CD4-positive, alpha-beta T cell treated with Interleukin-21 for 1 hour (primary cell): ENCODE measurements around the gene OXT.
"Not testable (repeated sequence)": the region's sequence is repeated elsewhere in the genome, so short reads cannot be mapped to it uniquely, and the experiment has no call there.

Experiments used
- DNase-seq: peaks from one replicate; pipeline ENCODE4 v3.0.0-alpha.2; 2020

OXT gene

GRCh38 chr20:3051385-3052019, 19.9 kb upstream of the OXT start:
- DNase-seq: no peak

GRCh38 chr20:3059489-3059888, 11.9 kb upstream of the OXT start:
- DNase-seq: no peak

- not testable (repeated sequence) for DNase-seq
Measured at GRCh38 chr20:3064119-3064518, 7.3 kb upstream of the OXT start.

- no peak for DNase-seq
Measured at GRCh38 chr20:3067139-3068014, 4.0 kb upstream of the OXT start.

- no peak for DNase-seq
Measured at GRCh38 chr20:3068075-3068474, 3.3 kb upstream of the OXT start.

- DNase-seq: peak; percentile 36
Measured at GRCh38 chr20:3068986-3069900, 2.2 kb upstream of the OXT start.

GRCh38 chr20:3070725-3071124, 695 bp upstream of the OXT start:
- no peak for DNase-seq

- DNase-seq: no peak
Measured at GRCh38 chr20:3071266-3071609, 182 bp upstream of the OXT start.

- DNase-seq: no peak
Measured at GRCh38 chr20:3072530-3073250, 1.3 kb downstream of the OXT start.

GRCh38 chr20:3073251-3073643, 1.8 kb downstream of the OXT start:
- not testable (repeated sequence) for DNase-seq

- no peak for DNase-seq
Measured at GRCh38 chr20:3074812-3075211, 3.4 kb downstream of the OXT start.

- DNase-seq: not testable (repeated sequence)
Measured at GRCh38 chr20:3075315-3075714, 3.9 kb downstream of the OXT start.

GRCh38 chr20:3077618-3078134, 6.3 kb downstream of the OXT start:
- DNase-seq: no peak

- DNase-seq: no peak
Measured at GRCh38 chr20:3080939-3081388, 9.5 kb downstream of the OXT start.

- DNase-seq: no peak
Measured at GRCh38 chr20:3081641-3082040, 10.2 kb downstream of the OXT start.

GRCh38 chr20:3082306-3082951, 11.0 kb downstream of the OXT start:
- DNase-seq: no peak

GRCh38 chr20:3082955-3083952, 11.8 kb downstream of the OXT start:
- no peak for DNase-seq

GRCh38 chr20:3084283-3084985, 13.0 kb downstream of the OXT start, which contains the start of gene AVP:
Gene AVP, minus strand, starts transcription at chr20:3084724. Its CDS starts 50 bp downstream, at chr20:3084674.
- no peak for DNase-seq

GRCh38 chr20:3084986-3085360, 13.6 kb downstream of the OXT start:
- no peak for DNase-seq

GRCh38 chr20:3085571-3086072, 14.2 kb downstream of the OXT start:
- DNase-seq: no peak
